HFFc6 (cell line): ENCODE measurements around the gene ANKRD11. TPM values are rescaled to one million over a fixed set of nuclear protein-coding genes. Genes with fewer than 3 reads are reported as not detected.

ENCODE experiments used
- DNase-seq: peaks from one replicate; pipeline ENCODE4 v3.0.0-alpha.2; 2018
- H3K27ac Mint-ChIP-seq: 2 replicates; pipeline ENCODE4 v1.8.0; 2020; ENCODE audit warnings: mild to moderate bottlenecking, mixed read lengths
- H3K27me3 Mint-ChIP-seq: 2 replicates; pipeline ENCODE4 v1.8.0; 2021; ENCODE audit warnings: mild to moderate bottlenecking, moderate library complexity, mixed read lengths; ENCODE audit not compliant: insufficient read depth
- H3K36me3 Mint-ChIP-seq: 2 replicates; pipeline ENCODE4 v1.8.0; 2021; ENCODE audit warnings: low read depth, mixed read lengths
- H3K4me1 Mint-ChIP-seq: 2 replicates; pipeline ENCODE4 v1.8.0; 2020; ENCODE audit warnings: low read depth, mixed read lengths
- H3K4me3 Mint-ChIP-seq: 2 replicates; pipeline ENCODE4 v1.8.0; 2020; ENCODE audit warnings: mild to moderate bottlenecking, moderate library complexity, mixed read lengths
- H3K9me3 Mint-ChIP-seq: 2 replicates; pipeline ENCODE4 v1.8.0; 2020; ENCODE audit warnings: mild to moderate bottlenecking, mixed read lengths
- CTCF ChIP-seq: fragments of 200-600 bp; sonication (generic); IDR thresholded peaks from 2 replicates; pipeline ENCODE4 v1.5.0; 2021; ENCODE audit warnings: antibody characterized with exemption, mild to moderate bottlenecking
- total RNA-seq, 6 experiments: library from RNA; stranded (reverse); fragmentation: NEBNext Ultra II Directional; extraction: Animal tissue kit (Norgen Biotek cat#: 25700); gene quantifications; 2 replicates in 1 of 6; 3 replicates in 5 of 6; pipeline ENCODE4 v1.2.3, GENCODE V29; 2021

The ANKRD11 gene
- total RNA-seq, 6 experiments from 2014 or later = 110 to 120 (median 116) TPM

DNA sequence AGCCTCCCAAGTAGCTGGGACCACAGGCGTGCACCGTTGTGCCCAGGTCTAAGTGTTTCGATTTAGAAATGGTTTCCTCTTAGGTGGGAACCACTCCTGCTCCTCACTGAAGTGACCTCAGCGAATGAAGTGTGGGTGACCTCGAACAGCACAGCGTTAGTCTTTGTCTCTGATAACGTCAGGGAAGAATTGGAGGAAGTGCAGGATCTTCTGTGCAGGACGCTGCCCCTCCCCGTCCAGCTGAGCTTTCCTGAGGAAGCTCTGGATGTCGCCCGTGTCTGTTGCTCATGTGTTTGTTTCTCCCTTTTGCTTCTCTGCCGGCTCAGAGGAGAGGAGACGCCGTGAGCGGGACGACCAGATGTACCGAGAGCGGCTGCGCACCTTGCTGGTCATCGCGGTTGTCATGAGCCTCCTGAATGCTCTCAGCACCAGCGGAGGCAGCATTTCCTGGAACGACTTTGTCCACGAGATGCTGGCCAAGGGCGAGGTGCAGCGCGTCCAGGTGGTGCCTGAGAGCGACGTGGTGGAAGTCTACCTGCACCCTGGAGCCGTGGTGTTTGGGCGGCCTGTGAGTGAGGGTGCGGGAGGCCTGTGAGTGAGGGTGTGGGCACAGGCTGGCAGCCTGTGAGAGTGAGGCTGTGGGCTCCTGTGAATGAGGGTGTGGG lies 33.5 kb upstream of the ANKRD11 start:
- Mint-ChIP-seq H3K9me3 (no peaks in the 10 kb centered on the region), H3K27me3 (no peaks in the 10 kb centered on the region), H3K36me3 (peaks cover 35% of the 10 kb centered on the region), H3K4me1 (no peaks in the 10 kb centered on the region), H3K4me3 (no peak overlapping the region), H3K27ac (no peak overlapping the region)
- no peak for TF ChIP-seq CTCF
- DNase-seq = no peak

- peaks cover 45% of the 10 kb centered on the region for H3K36me3 Mint-ChIP-seq
- H3K27me3 Mint-ChIP-seq = no peaks in the 10 kb centered on the region; the same call in 1 of the 2 replicates
- no peaks in the 10 kb centered on the region for H3K9me3 Mint-ChIP-seq
- no peak overlapping the region for H3K27ac Mint-ChIP-seq
- TF ChIP-seq CTCF = no peak
- H3K4me3 Mint-ChIP-seq = no peak overlapping the region
- H3K4me1 Mint-ChIP-seq = no peaks in the 10 kb centered on the region
- DNase-seq = no peak
Measured at GRCh38 chr16:89522287-89522686, 31.9 kb upstream of the ANKRD11 start.

- Mint-ChIP-seq H3K9me3 (no peaks in the 10 kb centered on the region; the same call in 1 of the 2 replicates), H3K4me3 (no peak overlapping the region), H3K27me3 (no peaks in the 10 kb centered on the region; the same call in 1 of the 2 replicates), H3K4me1 (no peaks in the 10 kb centered on the region), H3K27ac (no peak overlapping the region; the same call in 1 of the 2 replicates), H3K36me3 (peaks cover 43% of the 10 kb centered on the region)
- DNase-seq = no peak
- no peak for TF ChIP-seq CTCF
Measured at GRCh38 chr16:89519881-89520280, 29.5 kb upstream of the ANKRD11 start.

GRCh38 chr16:89517128-89517527 lies 26.8 kb upstream of the ANKRD11 start:
- Mint-ChIP-seq H3K36me3 (peaks cover 46% of the 10 kb centered on the region), H3K27ac (no peak overlapping the region), H3K9me3 (no peaks in the 10 kb centered on the region; the same call in 1 of the 2 replicates), H3K4me3 (no peak overlapping the region), H3K4me1 (no peaks in the 10 kb centered on the region), H3K27me3 (no peaks in the 10 kb centered on the region; the same call in 1 of the 2 replicates)
- DNase-seq = no peak
- TF ChIP-seq CTCF = no peak

GRCh38 chr16:89512453-89512852 lies 22.1 kb upstream of the ANKRD11 start:
- H3K4me3 Mint-ChIP-seq = no peak overlapping the region

More at GRCh38 chr16:89512453-89512852, 22.1 kb upstream of the ANKRD11 start:
- peaks cover 19% of the 10 kb centered on the region for H3K36me3 Mint-ChIP-seq
- no peaks in the 10 kb centered on the region for H3K27me3 Mint-ChIP-seq
- no peak for TF ChIP-seq CTCF
- H3K27ac Mint-ChIP-seq = no peak overlapping the region
- no peak for DNase-seq
- H3K4me1 Mint-ChIP-seq = no peaks in the 10 kb centered on the region
- H3K9me3 Mint-ChIP-seq = no peaks in the 10 kb centered on the region; the same call in 1 of the 2 replicates
